IMR-90 (cell line): ENCODE results near the gene MMP2.

Experiments
- CEBPB ChIP-seq: IDR thresholded peaks from 2 replicates; pipeline ENCODE4 v1.6.1; 2012; ENCODE audit warnings: low read depth, low read length, improper control_type of control experiment
- ELK1 ChIP-seq: fragments of 150-350 bp; IDR thresholded peaks from 2 replicates; pipeline ENCODE4 v1.6.1; 2016; ENCODE audit warnings: low read depth, mild to moderate bottlenecking, low read length, moderate library complexity, borderline replicate concordance
- POLR2A ChIP-seq: IDR thresholded peaks from 2 replicates; pipeline ENCODE4 v1.6.1; 2012; ENCODE audit warnings: mild to moderate bottlenecking, low read depth, low read length
- RAD21 ChIP-seq: IDR thresholded peaks from 2 replicates; pipeline ENCODE4 v1.6.1; 2012; ENCODE audit warnings: low read length, improper control_type of control experiment
- SMC3 ChIP-seq: fragments of 150-350 bp; IDR thresholded peaks from 2 replicates; pipeline ENCODE4 v1.6.1; 2016; ENCODE audit warnings: low read depth, mild to moderate bottlenecking, antibody characterized with exemption, low read length, moderate library complexity
- USF2 ChIP-seq: fragments of 150-350 bp; IDR thresholded peaks from 2 replicates; pipeline ENCODE4 v1.6.1; 2017; ENCODE audit warnings: mild to moderate bottlenecking, antibody characterized with exemption, low read length, low read depth
- TF ChIP-seq, protein P1 (sequence below): conservative IDR thresholded peaks from 2 replicates; pipeline ENCODE4 v1.5.1; 2012; ENCODE audit warnings: mild to moderate bottlenecking, low read depth, low read length, improper control_type of control experiment

DNA sequence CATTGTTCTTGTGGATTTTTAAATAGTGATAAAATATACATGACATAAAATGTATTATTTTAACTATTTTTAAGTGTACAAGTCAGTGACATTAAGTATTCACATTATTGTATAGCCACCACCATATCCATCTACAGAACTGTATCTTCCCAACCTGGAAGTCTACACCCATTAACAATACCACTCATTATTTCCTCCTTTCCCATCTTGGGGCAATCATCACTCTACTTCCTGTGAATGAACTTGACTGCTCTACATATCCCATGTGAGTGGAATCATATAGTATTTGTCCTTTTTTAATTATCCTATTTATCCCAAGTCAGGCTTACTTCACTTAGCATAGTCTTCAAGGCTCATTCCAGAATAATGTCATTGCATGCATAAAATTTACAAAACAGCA lies 40.7 kb upstream of the MMP2 start:
- TF ChIP-seq POLR2A (no peak), USF2 (no peak), RAD21 (no peak), SMC3 (no peak), ELK1 (no peak), CEBPB (no peak)
- TF ChIP-seq, protein P1, sequence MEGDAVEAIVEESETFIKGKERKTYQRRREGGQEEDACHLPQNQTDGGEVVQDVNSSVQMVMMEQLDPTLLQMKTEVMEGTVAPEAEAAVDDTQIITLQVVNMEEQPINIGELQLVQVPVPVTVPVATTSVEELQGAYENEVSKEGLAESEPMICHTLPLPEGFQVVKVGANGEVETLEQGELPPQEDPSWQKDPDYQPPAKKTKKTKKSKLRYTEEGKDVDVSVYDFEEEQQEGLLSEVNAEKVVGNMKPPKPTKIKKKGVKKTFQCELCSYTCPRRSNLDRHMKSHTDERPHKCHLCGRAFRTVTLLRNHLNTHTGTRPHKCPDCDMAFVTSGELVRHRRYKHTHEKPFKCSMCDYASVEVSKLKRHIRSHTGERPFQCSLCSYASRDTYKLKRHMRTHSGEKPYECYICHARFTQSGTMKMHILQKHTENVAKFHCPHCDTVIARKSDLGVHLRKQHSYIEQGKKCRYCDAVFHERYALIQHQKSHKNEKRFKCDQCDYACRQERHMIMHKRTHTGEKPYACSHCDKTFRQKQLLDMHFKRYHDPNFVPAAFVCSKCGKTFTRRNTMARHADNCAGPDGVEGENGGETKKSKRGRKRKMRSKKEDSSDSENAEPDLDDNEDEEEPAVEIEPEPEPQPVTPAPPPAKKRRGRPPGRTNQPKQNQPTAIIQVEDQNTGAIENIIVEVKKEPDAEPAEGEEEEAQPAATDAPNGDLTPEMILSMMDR, result no peak
